GM12891 (cell line): ENCODE measurements around the gene WDR43.

ENCODE experiments used
- PAX5 ChIP-seq: IDR thresholded peaks from 2 replicates; pipeline ENCODE4 v1.6.1; 2011; ENCODE audit warnings: low read length, moderate library complexity, mild to moderate bottlenecking; ENCODE audit not compliant: insufficient read depth, severe bottlenecking
- POLR2A ChIP-seq: IDR thresholded peaks from 2 replicates; pipeline ENCODE4 v1.6.1; 2011; ENCODE audit warnings: low read depth, low read length, control low read depth
- POLR2AphosphoS5 ChIP-seq: IDR thresholded peaks from 2 replicates; pipeline ENCODE4 v1.6.1; 2011; ENCODE audit warnings: low read depth, low read length, control low read depth
- POU2F2 ChIP-seq: IDR thresholded peaks from 2 replicates; pipeline ENCODE4 v1.6.1; 2011; ENCODE audit warnings: low read depth, mild to moderate bottlenecking, control low read depth, low read length, moderate library complexity
- SPI1 ChIP-seq: IDR thresholded peaks from 2 replicates; pipeline ENCODE4 v1.6.1; 2011; ENCODE audit warnings: low read depth, low read length, control low read depth
- TAF1 ChIP-seq: IDR thresholded peaks from 2 replicates; pipeline ENCODE4 v1.6.1; 2011; ENCODE audit warnings: low read depth, low read length, control low read depth

GRCh38 chr2:28956415-28956826 lies 62.0 kb downstream of the WDR43 start:
- TF ChIP-seq POLR2A (no peak), POLR2AphosphoS5 (no peak), TAF1 (no peak), SPI1 (no peak), POU2F2 (no peak), PAX5 (no peak)
